GM12875 (cell line): ENCODE results near the gene ARRB1.

Source experiments
- H3K4me3 ChIP-seq: one replicate; pipeline ENCODE4 v1.5.1; 2011; ENCODE audit warnings: low read depth, low read length, control low read depth
- TF ChIP-seq, protein P1 (sequence below): IDR thresholded peaks from 2 replicates; pipeline ENCODE4 v1.5.1; 2011; ENCODE audit warnings: low read depth, mild to moderate bottlenecking, control low read depth, inconsistent platforms, low read length, moderate library complexity, borderline replicate concordance; ENCODE audit not compliant: insufficient read depth

The ARRB1 gene

DNA sequence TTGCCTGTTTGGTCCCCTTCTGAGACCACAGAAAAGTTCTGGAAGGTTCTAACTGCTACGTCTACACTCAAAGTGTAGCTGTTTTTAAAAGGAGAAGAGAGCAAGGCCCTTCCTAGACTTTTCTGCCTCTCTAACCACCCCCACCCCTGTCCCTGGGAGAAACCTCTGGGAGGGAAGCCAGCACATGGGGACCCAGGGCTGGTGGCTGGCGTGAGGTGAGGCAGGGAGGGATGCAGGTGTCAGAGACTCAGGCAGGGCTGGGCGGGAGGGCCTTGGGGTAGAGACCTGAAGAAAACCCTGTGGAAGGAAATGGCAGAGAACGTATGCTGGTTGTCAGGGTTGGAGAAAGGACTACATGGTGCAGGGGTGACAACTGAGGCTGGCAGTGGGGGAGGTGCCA is 26.7 kb downstream of the ARRB1 start:
- TF ChIP-seq, protein P1, sequence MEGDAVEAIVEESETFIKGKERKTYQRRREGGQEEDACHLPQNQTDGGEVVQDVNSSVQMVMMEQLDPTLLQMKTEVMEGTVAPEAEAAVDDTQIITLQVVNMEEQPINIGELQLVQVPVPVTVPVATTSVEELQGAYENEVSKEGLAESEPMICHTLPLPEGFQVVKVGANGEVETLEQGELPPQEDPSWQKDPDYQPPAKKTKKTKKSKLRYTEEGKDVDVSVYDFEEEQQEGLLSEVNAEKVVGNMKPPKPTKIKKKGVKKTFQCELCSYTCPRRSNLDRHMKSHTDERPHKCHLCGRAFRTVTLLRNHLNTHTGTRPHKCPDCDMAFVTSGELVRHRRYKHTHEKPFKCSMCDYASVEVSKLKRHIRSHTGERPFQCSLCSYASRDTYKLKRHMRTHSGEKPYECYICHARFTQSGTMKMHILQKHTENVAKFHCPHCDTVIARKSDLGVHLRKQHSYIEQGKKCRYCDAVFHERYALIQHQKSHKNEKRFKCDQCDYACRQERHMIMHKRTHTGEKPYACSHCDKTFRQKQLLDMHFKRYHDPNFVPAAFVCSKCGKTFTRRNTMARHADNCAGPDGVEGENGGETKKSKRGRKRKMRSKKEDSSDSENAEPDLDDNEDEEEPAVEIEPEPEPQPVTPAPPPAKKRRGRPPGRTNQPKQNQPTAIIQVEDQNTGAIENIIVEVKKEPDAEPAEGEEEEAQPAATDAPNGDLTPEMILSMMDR: no peak

DNA sequence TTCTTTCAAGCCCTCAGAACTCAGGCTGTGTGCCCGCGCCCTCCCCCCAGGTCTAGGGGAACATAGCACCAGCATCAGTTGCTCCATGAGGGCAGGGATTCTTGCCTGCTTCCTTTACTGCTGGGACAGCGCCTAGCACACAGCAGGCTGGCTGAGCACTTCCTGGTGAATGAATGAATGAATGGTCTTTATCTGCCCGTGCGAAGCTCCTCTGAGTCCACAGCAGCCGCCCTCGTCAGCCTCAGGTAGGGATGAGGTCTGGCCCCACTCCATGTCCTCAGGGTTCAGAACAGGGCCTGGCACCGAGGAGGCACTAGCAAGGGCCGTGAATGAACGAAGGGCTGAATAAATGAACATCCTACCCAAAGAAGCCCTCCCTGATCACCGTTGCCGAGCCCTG is 27.3 kb downstream of the ARRB1 start:
- no peak overlapping the region for H3K4me3 ChIP-seq
- TF ChIP-seq, protein P1: no peak

More for the DNA sequence above, 26.7 kb downstream of the ARRB1 start:
- H3K4me3 ChIP-seq: no peak overlapping the region

DNA sequence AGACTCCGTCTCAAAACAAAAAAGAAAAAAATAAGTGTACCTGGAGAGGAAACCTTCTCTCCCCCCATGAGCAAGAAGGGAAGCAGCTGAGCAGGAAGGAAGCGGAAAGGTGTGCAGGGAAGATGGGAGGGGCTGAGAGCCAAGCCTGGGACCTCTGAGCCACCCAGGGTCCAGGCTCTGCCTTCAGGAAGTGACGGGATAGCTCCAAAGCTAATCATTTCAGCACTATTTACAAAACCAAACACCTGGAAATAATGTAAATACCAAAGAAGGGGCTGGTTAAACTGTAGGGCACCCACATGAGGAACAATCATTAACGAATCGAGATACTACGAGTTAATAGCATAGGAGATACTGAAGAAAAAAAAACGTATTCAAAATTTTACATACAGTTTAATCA is 27.9 kb downstream of the ARRB1 start:
- H3K4me3 ChIP-seq: no peak overlapping the region
- TF ChIP-seq, protein P1: no peak

DNA sequence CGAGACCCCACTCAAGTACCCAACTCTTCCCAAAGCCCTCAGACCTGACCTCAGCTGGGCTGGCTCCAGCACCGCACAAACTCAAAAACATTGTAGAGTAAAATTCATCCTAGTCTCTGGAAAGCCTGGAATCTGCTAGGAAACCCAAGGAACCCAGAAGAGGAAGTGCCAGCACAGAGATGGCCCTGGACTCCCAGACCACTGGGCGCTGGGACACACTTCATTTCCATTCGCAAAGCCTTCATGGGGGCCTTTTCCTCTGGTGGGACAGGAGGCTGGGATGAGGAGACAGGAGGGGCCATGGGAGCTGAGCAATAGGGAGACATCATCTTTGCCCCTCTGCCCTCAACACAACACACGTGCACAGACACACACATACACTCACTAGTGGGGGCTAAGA is 30.8 kb downstream of the ARRB1 start:
- H3K4me3 ChIP-seq: no peak overlapping the region
- TF ChIP-seq, protein P1: no peak

DNA sequence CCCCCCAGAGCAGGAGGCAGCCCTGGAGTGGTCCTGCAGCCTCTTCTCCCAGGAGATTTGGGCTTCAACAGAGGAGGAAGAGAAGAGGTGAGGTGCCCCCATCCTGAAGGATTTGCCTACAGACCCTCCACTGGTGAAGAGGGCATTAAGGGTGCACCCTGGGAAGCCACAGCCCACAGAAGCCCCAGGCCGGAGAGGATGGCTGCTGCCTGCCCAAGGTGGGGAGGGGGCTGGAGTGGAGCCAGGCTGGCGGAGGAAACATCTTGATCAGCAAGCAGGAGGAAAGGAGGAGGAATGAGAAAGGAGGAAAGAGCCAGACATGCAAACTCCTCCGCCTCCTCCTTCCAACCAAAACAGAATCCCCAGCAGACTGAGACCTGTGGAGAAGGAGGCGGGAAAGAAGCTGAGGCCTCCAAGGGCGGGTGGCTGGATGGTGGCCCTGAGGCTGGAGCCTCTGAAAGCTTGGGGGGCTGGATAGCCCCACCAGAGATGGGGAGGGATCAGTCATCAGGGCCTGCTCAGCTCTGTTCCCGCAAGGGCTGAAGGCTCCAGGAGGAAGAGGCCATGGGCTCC is 31.3 kb downstream of the ARRB1 start:
- H3K4me3 ChIP-seq: no peak overlapping the region
- TF ChIP-seq, protein P1: no peak

DNA sequence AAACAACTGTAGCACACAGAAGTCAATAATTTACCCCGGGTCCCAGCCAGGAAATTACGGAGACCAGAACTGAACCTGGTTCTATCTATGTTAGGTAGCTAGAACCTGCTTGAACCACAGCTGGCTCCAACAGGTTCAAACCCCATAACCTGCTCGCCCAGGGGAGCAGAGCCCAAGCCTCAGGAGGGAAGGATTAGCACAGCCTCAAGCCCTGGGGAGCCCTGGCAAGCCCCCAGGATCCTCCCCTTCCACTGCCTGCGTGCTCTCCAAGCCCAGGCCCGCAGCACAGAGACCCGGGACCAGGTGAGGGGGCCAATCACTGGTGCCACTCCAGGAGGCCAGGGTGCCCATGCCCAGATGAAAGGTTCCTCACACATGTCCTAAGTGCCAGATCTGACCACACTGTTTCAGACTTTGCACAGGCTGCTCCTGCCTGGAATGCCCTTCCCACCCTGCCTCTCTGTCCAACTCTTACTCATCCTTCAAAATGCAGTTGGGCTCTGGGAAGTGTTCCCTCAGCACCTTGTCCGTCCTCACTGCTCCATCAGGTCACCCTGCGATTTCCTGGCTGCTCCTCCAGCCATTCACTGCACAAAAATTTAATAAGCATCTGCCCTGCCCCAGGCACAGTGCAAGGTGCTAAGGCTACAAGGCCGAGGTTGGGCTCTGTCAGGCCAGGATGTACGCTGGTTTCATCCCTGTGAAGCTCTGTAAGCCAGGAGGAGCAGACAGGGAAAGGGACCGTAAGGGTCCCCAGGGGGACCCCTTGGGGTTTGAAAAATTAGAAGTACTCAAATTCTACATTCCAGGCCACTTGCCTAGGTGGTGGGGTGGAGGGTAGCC is 32.2 kb downstream of the ARRB1 start:
- TF ChIP-seq, protein P1: no peak
- H3K4me3 ChIP-seq: no peak overlapping the region
